Activated B cell treated with CpG ODN at 0.5 μM for 24 hours (primary cell): ENCODE measurements around the gene ADGRG3. TPM values are rescaled to one million over a fixed set of nuclear protein-coding genes. Genes with fewer than 3 reads are reported as not detected.

ENCODE experiments used
- ATAC-seq: fragments of 200-7000 bp; cut with Tn5 transposase; one replicate; pipeline ENCODE4 v1.10.0; 2021; ENCODE audit warnings: low read depth, mild to moderate bottlenecking, moderate library complexity
- CTCF ChIA-PET: fragments of 350-600 bp; sonication (Branson Sonifier 250); formaldehyde crosslinking; loops from one replicate; lab custom pipeline; 2021; ENCODE audit warnings: antibody characterized with exemption; lab: Charles Lee
- POLR2A ChIA-PET: fragments of 350-600 bp; sonication (Branson Sonifier 250); formaldehyde crosslinking; loops from one replicate; lab custom pipeline; 2021; ENCODE audit warnings: antibody characterized with exemption; lab: Charles Lee
- DNase-seq: peaks from one replicate; pipeline ENCODE4 v3.0.0; 2022
- H3K27ac Mint-ChIP-seq: one replicate; pipeline ENCODE4 v1.8.0; 2020; ENCODE audit warnings: mixed read lengths
- H3K27me3 Mint-ChIP-seq: one replicate; pipeline ENCODE4 v1.8.0; 2021; ENCODE audit warnings: mixed read lengths
- H3K36me3 Mint-ChIP-seq: one replicate; pipeline ENCODE4 v1.8.0; 2021; ENCODE audit warnings: low read depth, mixed read lengths
- H3K4me1 Mint-ChIP-seq: one replicate; pipeline ENCODE4 v1.8.0; 2021; ENCODE audit warnings: mixed read lengths
- H3K4me3 Mint-ChIP-seq: one replicate; pipeline ENCODE4 v1.8.0; 2020; ENCODE audit warnings: mild to moderate bottlenecking, mixed read lengths
- H3K9me3 Mint-ChIP-seq: one replicate; pipeline ENCODE4 v1.8.0; 2020; ENCODE audit warnings: mixed read lengths
- CTCF ChIP-seq: fragments of 200-600 bp; IDR thresholded peaks from one replicate; pipeline ENCODE4 v1.8.0; 2022; ENCODE audit warnings: antibody characterized with exemption, mild to moderate bottlenecking
- intact Hi-C: fragments of 100-400 bp; cut with micrococcal nuclease; formaldehyde crosslinking; loops from one replicate; pipeline ENCODE4 v1.15.1; 2024
- total RNA-seq: library from RNA; stranded (reverse); gene quantifications from 2 replicates; pipeline ENCODE4 v1.2.3, GENCODE V29; 2022

The ADGRG3 gene
- total RNA-seq, 1 donor from 2014 or later, result not detected

- DNase-seq (no peak), ATAC-seq (no peak)
- CTCF ChIA-PET, result interaction anchor here (1.1 to 1.5 kb wide), 2 partner anchors 55 to 127 kb away, joined by 3 to 4 read pairs; no protein-coding TSS in a partner anchor
- no peak overlapping the region for H3K4me3 Mint-ChIP-seq
- POLR2A ChIA-PET, result interaction anchor here (1.4 kb wide), 1 partner anchor 109 kb away, joined by 3 read pairs; no protein-coding TSS in a partner anchor
- H3K27me3 Mint-ChIP-seq, result no peaks in the 10 kb centered on the region
- H3K9me3 Mint-ChIP-seq, result no peaks in the 10 kb centered on the region
- no peak overlapping the region for H3K27ac Mint-ChIP-seq
- H3K4me1 Mint-ChIP-seq, result peaks cover 28% of the 10 kb centered on the region
- TF ChIP-seq CTCF, result no peak
- no peaks in the 10 kb centered on the region for H3K36me3 Mint-ChIP-seq
- intact Hi-C loops, result loop anchor here (5.0 kb wide), 1 partner anchor 91 kb away; the partner anchor contains the start of gene KATNB1
These were observed 21.6 kb upstream of the ADGRG3 start for GRCh38 chr16:57646388-57647039.

- DNase-seq (no peak), ATAC-seq (no peak)
- Mint-ChIP-seq H3K27ac (no peak overlapping the region), H3K9me3 (no peaks in the 10 kb centered on the region), H3K4me3 (no peak overlapping the region), H3K27me3 (no peaks in the 10 kb centered on the region), H3K36me3 (no peaks in the 10 kb centered on the region), H3K4me1 (peaks cover 28% of the 10 kb centered on the region)
- TF ChIP-seq CTCF, result no peak
- intact Hi-C loops, result loop anchor here (5.0 kb wide), 1 partner anchor 90 kb away; the partner anchor contains the start of gene KATNB1
- POLR2A ChIA-PET, result interaction anchor here (1.2 to 1.4 kb wide), 2 partner anchors 71 to 110 kb away, joined by 3 read pairs; no protein-coding TSS in a partner anchor
- CTCF ChIA-PET, result interaction anchor here (1.1 to 3.3 kb wide), 6 partner anchors 12 to 171 kb away, joined by 3 to 20 read pairs (median 4); no protein-coding TSS in a partner anchor
These were observed 20.8 kb upstream of the ADGRG3 start for GRCh38 chr16:57647136-57647875.

- ChIA-PET CTCF (interaction anchor here (0.7 to 3.3 kb wide), 7 partner anchors 13 to 234 kb away, joined by 3 to 20 read pairs (median 4); no protein-coding TSS in a partner anchor), POLR2A (interaction anchor here (1.2 to 1.4 kb wide), 2 partner anchors 72 to 111 kb away, joined by 3 read pairs; no protein-coding TSS in a partner anchor)
- intact Hi-C loops, result loop anchor here (1.0 to 5.0 kb wide), 5 partner anchors 47 to 186 kb away; partner anchors contain the start of genes KATNB1 and POLR2C
- peak overlapping the region; percentile 43 for H3K27ac Mint-ChIP-seq
- peak; percentile 43 for ATAC-seq
- peaks cover 25% of the 10 kb centered on the region for H3K4me1 Mint-ChIP-seq
- no peak for DNase-seq
- no peak overlapping the region for H3K4me3 Mint-ChIP-seq
- H3K9me3 Mint-ChIP-seq, result no peaks in the 10 kb centered on the region
- TF ChIP-seq CTCF, result no peak
- H3K36me3 Mint-ChIP-seq, result no peaks in the 10 kb centered on the region
- no peaks in the 10 kb centered on the region for H3K27me3 Mint-ChIP-seq
These were observed 20.0 kb upstream of the ADGRG3 start for GRCh38 chr16:57648125-57648524.

- Mint-ChIP-seq H3K4me1 (peaks cover 25% of the 10 kb centered on the region), H3K9me3 (no peaks in the 10 kb centered on the region), H3K36me3 (no peaks in the 10 kb centered on the region), H3K27me3 (peaks cover 2% of the 10 kb centered on the region), H3K4me3 (no peak overlapping the region), H3K27ac (no peak overlapping the region)
- TF ChIP-seq CTCF, result peak; percentile 85
- CTCF ChIA-PET, result interaction anchor here (0.7 to 3.3 kb wide), 7 partner anchors 14 to 235 kb away, joined by 3 to 20 read pairs (median 5); no protein-coding TSS in a partner anchor
- intact Hi-C loops, result loop anchor here (1.0 to 5.0 kb wide), 9 partner anchors 48 to 349 kb away; partner anchors contain the start of genes KATNB1 and POLR2C
- DNase-seq (peak; percentile 67), ATAC-seq (peak; percentile 87)
- POLR2A ChIA-PET, result no interaction called here
These were observed 19.3 kb upstream of the ADGRG3 start for GRCh38 chr16:57648581-57649442.
